SK-N-SH (cell line): ENCODE measurements around the gene MRNIP. TPM values are rescaled to one million over a fixed set of nuclear protein-coding genes. Genes with fewer than 3 reads are reported as not detected.

Source experiments
- CTCF ChIA-PET: fragments of 300-600, 350-600 bp; formaldehyde crosslinking; extraction: SDS; loops from one replicate; lab custom pipeline; 2021; lab: Yijun Ruan, JAX
- POLR2A ChIA-PET: fragments of 350-600 bp; sonication (Branson Sonifier 250); formaldehyde crosslinking; extraction: SDS; loops from one replicate; lab custom pipeline; 2020; ENCODE audit warnings: antibody characterized with exemption, inconsistent platforms; lab: Yijun Ruan, JAX
- DNase-seq: peaks from one replicate; pipeline ENCODE4 v3.0.0; 2012
- H2AFZ ChIP-seq: fragments of 200-600 bp; sonication (generic); 2 replicates; pipeline ENCODE4 v1.8.1; 2016; ENCODE audit warnings: antibody characterized with exemption, mild to moderate bottlenecking, low read depth
- H3F3A ChIP-seq: fragments of 200-600 bp; sonication (generic); replicated peaks from 2 replicates; pipeline ENCODE3; 2016; ENCODE audit warnings: antibody characterized with exemption, mild to moderate bottlenecking; ENCODE audit not compliant: insufficient read depth
- H3K27ac ChIP-seq, 2 experiments: fragments of 200-500 bp in 1 of 2; fragments of 200-600 bp in 1 of 2; sonication (Bioruptor generic) in 1 of 2; sonication (generic), shearing (Covaris generic) in 1 of 2; 2 replicates each; pipeline versions ENCODE4 v1.5.1 to v1.6.1; 2014 to 2016; ENCODE audit warnings: low read depth in 2 of 2, inconsistent platforms in 1 of 2, low read length in 1 of 2, mild to moderate bottlenecking in 1 of 2, mixed read lengths in 1 of 2
- H3K27me3 ChIP-seq: fragments of 200-600 bp; sonication (generic), shearing (Covaris generic); 2 replicates; pipeline ENCODE4 v1.6.1; 2016; ENCODE audit warnings: mixed run types; ENCODE audit not compliant: insufficient read depth
- H3K36me3 ChIP-seq, 2 experiments: fragments of 200-500 bp in 1 of 2; fragments of 200-600 bp in 1 of 2; sonication (Bioruptor generic) in 1 of 2; sonication (generic) in 1 of 2; replicated peaks in 1 of 2; 2 replicates each; pipeline versions ENCODE3 to v1.5.1; 2014 to 2016; ENCODE audit warnings: low read length in 1 of 2, mild to moderate bottlenecking in 1 of 2; ENCODE audit not compliant: insufficient read depth in 2 of 2, control insufficient read depth in 1 of 2
- H3K4me1 ChIP-seq, 2 experiments: fragments of 200-500 bp in 1 of 2; fragments of 200-600 bp in 1 of 2; sonication (Bioruptor generic) in 1 of 2; sonication (generic), shearing (Covaris generic) in 1 of 2; 2 replicates each; pipeline versions ENCODE4 v1.5.1 to v1.6.1; 2014 to 2016; ENCODE audit warnings: low read depth in 1 of 2, low read length in 1 of 2, mixed run types in 1 of 2; ENCODE audit not compliant: insufficient read depth in 2 of 2, control insufficient read depth in 1 of 2
- H3K4me2 ChIP-seq: fragments of 200-600 bp; sonication (generic), shearing (Covaris generic); 2 replicates; pipeline ENCODE4 v1.6.1; 2017; ENCODE audit warnings: mixed run types
- H3K4me3 ChIP-seq, 2 experiments: fragments of 200-500 bp in 1 of 2; fragments of 200-600 bp in 1 of 2; sonication (Bioruptor generic) in 1 of 2; sonication (generic), shearing (Covaris generic) in 1 of 2; 2 replicates each; pipeline versions ENCODE4 v1.5.1 to v1.8.1; 2014 to 2016; ENCODE audit warnings: low read depth in 2 of 2, inconsistent platforms in 1 of 2, low read length in 1 of 2, mild to moderate bottlenecking in 1 of 2, mixed read lengths in 1 of 2, moderate library complexity in 1 of 2
- H3K79me2 ChIP-seq: fragments of 200-600 bp; sonication (generic); 2 replicates; pipeline ENCODE4 v1.8.1; 2017; ENCODE audit warnings: mild to moderate bottlenecking; ENCODE audit not compliant: insufficient read depth
- H3K9ac ChIP-seq: fragments of 200-600 bp; sonication (generic); 2 replicates; pipeline ENCODE4 v1.6.1; 2017; ENCODE audit warnings: mixed run types
- H3K9me2 ChIP-seq: fragments of 200-600 bp; sonication (generic); 2 replicates; pipeline ENCODE4 v1.6.1; 2017; ENCODE audit warnings: mixed run types
- H3K9me3 ChIP-seq: fragments of 200-600 bp; sonication (generic); 2 replicates; pipeline ENCODE4 v1.6.1; 2017; ENCODE audit warnings: mixed run types, mild to moderate bottlenecking, moderate library complexity
- H4K20me1 ChIP-seq: fragments of 200-600 bp; sonication (generic); 2 replicates; pipeline ENCODE4 v1.6.1; 2017; ENCODE audit warnings: mild to moderate bottlenecking, mixed run types; ENCODE audit not compliant: insufficient read depth
- CHD2 ChIP-seq: fragments of 150-350 bp; IDR thresholded peaks from 2 replicates; pipeline ENCODE4 v1.6.1; 2018; ENCODE audit warnings: low read length; ENCODE audit not compliant: partially characterized antibody
- ELF1 ChIP-seq: IDR thresholded peaks from 2 replicates; pipeline ENCODE4 v1.4.0; 2012
- EP300 ChIP-seq, 2 experiments: IDR thresholded peaks; 2 replicates each; pipeline versions ENCODE4 v1.4.0 to v1.6.1; 2012; ENCODE audit warnings: borderline replicate concordance in 1 of 2, low read depth in 1 of 2, low read length in 1 of 2
- FOSL2 ChIP-seq: IDR thresholded peaks from 2 replicates; pipeline ENCODE4 v1.4.0; 2012; ENCODE audit warnings: low read depth, mild to moderate bottlenecking, moderate library complexity, borderline replicate concordance
- FOXJ3 ChIP-seq: sonication (generic); formaldehyde crosslinking; IDR thresholded peaks from 2 replicates; pipeline ENCODE4 v1.5.1; 2020; ENCODE audit warnings: mild to moderate bottlenecking, missing genetic modification reagents
- GABPA ChIP-seq: IDR thresholded peaks from 2 replicates; pipeline ENCODE4 v1.4.0; 2012; ENCODE audit warnings: low read depth, mild to moderate bottlenecking
- IRF3 ChIP-seq: fragments of 150-350 bp; IDR thresholded peaks from 2 replicates; pipeline ENCODE4 v1.6.1; 2016; ENCODE audit warnings: mild to moderate bottlenecking, low read depth, low read length
- JUND ChIP-seq: IDR thresholded peaks from 2 replicates; pipeline ENCODE4 v1.4.0; 2012
- MAX ChIP-seq: IDR thresholded peaks from 2 replicates; pipeline ENCODE4 v1.4.0; 2012; ENCODE audit warnings: low read depth
- MEF2A ChIP-seq: IDR thresholded peaks from 2 replicates; pipeline ENCODE4 v1.4.0; 2012; ENCODE audit warnings: low read depth, borderline replicate concordance
- NFIC ChIP-seq: IDR thresholded peaks from 2 replicates; pipeline ENCODE4 v1.4.0; 2012; ENCODE audit warnings: borderline replicate concordance
- NRF1 ChIP-seq: IDR thresholded peaks from 2 replicates; pipeline ENCODE4 v1.6.1; 2012; ENCODE audit warnings: low read depth, mild to moderate bottlenecking, low read length
- PBX3 ChIP-seq: IDR thresholded peaks from 2 replicates; pipeline ENCODE4; 2012
- RCOR1 ChIP-seq: fragments of 150-350 bp; IDR thresholded peaks from 2 replicates; pipeline ENCODE4 v1.6.1; 2017; ENCODE audit warnings: antibody characterized with exemption, low read length
- RFX5 ChIP-seq: IDR thresholded peaks from 2 replicates; pipeline ENCODE4 v1.6.1; 2012; ENCODE audit warnings: mild to moderate bottlenecking, improper control_type of control experiment, low read length
- RXRA ChIP-seq: IDR thresholded peaks from 2 replicates; pipeline ENCODE4 v1.4.0; 2012; ENCODE audit warnings: low read depth, mild to moderate bottlenecking, borderline replicate concordance
- TAF1 ChIP-seq: IDR thresholded peaks from 2 replicates; pipeline ENCODE4 v1.6.1; 2012; ENCODE audit warnings: low read depth, mild to moderate bottlenecking, low read length, moderate library complexity, borderline replicate concordance
- TCF12 ChIP-seq: IDR thresholded peaks from 2 replicates; pipeline ENCODE4 v1.4.0; 2012
- USF1 ChIP-seq: IDR thresholded peaks from 2 replicates; pipeline ENCODE4 v1.4.0; 2012; ENCODE audit warnings: low read depth, borderline replicate concordance
- ZBTB33 ChIP-seq: IDR thresholded peaks from 2 replicates; pipeline ENCODE4 v1.4.0; 2012; ENCODE audit warnings: low read depth, borderline replicate concordance
- WGBS: methylation state at CpG from one replicate; pipeline ENCODE4 v1.1.6; 2017; ENCODE audit warnings: low lambda C conversion rate; 5-methylcytosine and 5-hydroxymethylcytosine counted together
- polyA plus RNA-seq, 3 experiments: library from polyadenylated mRNA; depleted of rRNA; stranded (reverse); fragments of >200 nt; gene quantifications; 2 replicates each; pipeline ENCODE4 v1.2.3, GENCODE V29; 2012

The MRNIP gene
- polyA plus RNA-seq, 1 of the 3 experiments (the other 2 are of a cell fraction) = 32.8 TPM

- Histone ChIP-seq H3K36me3 (peaks cover 9 to 15% of the 10 kb centered on the region in 2 experiments), H2AFZ (no peak overlapping the region), H3K27me3 (no peaks in the 10 kb centered on the region), H3K9me2 (no peaks in the 10 kb centered on the region), H3K4me3 (no peak overlapping the region), H3K9ac (no peak overlapping the region), H4K20me1 (no peaks in the 10 kb centered on the region), H3K79me2 (peaks cover 30% of the 10 kb centered on the region), H3K4me1 (no peaks in the 10 kb centered on the region; a peak in 1 of 4 replicates), H3K4me2 (no peak overlapping the region), H3K9me3 (no peaks in the 10 kb centered on the region), H3F3A (peaks cover 16% of the 10 kb centered on the region), H3K27ac (no peak overlapping the region)
- POLR2A ChIA-PET = no interaction called here
- no peak for DNase-seq
- no peak for TF ChIP-seq TAF1
- TF ChIP-seq NFIC = no peak
- TF ChIP-seq CHD2 = no peak
- no peak for TF ChIP-seq RCOR1
- TF ChIP-seq ZBTB33 = no peak
- TF ChIP-seq EP300 (IDR thresholded peaks at IDR 0.05; ENCODE audit: borderline replicate concordance in 1 of 2, low read depth in 1 of 2, low read length in 1 of 2) = no peak
- no peak for TF ChIP-seq IRF3
- TF ChIP-seq TCF12 = no peak
- TF ChIP-seq JUND = no peak
- TF ChIP-seq RXRA = no peak
- no peak for TF ChIP-seq MAX
- TF ChIP-seq FOSL2 = no peak
- TF ChIP-seq MEF2A = no peak
- no peak for TF ChIP-seq FOXJ3 (CRISPR knock-in tag)
- TF ChIP-seq GABPA = no peak
- TF ChIP-seq RFX5 = no peak
- no peak for TF ChIP-seq USF1
- no peak for TF ChIP-seq ELF1
- TF ChIP-seq NRF1 = no peak
- no peak for TF ChIP-seq PBX3
- WGBS = 98% methylated on average over 19 of the region's 27 CpGs
- CTCF ChIA-PET = interaction anchor here (0.6 to 1.5 kb wide), 2 partner anchors 8 to 68 kb away, joined by 3 read pairs; partner anchors contain the start of gene SQSTM1
Measured at GRCh38 chr5:179812135-179812825, 46.3 kb downstream of the MRNIP start.
